GM12891 (cell line): ENCODE data around the gene SHISA6.

Experiments used
- PAX5 ChIP-seq: IDR thresholded peaks from 2 replicates; pipeline ENCODE4 v1.6.1; 2011; ENCODE audit warnings: low read length, moderate library complexity, mild to moderate bottlenecking; ENCODE audit not compliant: insufficient read depth, severe bottlenecking
- POLR2A ChIP-seq: IDR thresholded peaks from 2 replicates; pipeline ENCODE4 v1.6.1; 2011; ENCODE audit warnings: low read depth, low read length, control low read depth
- POLR2AphosphoS5 ChIP-seq: IDR thresholded peaks from 2 replicates; pipeline ENCODE4 v1.6.1; 2011; ENCODE audit warnings: low read depth, low read length, control low read depth
- SPI1 ChIP-seq: IDR thresholded peaks from 2 replicates; pipeline ENCODE4 v1.6.1; 2011; ENCODE audit warnings: low read depth, low read length, control low read depth
- TAF1 ChIP-seq: IDR thresholded peaks from 2 replicates; pipeline ENCODE4 v1.6.1; 2011; ENCODE audit warnings: low read depth, low read length, control low read depth

DNA sequence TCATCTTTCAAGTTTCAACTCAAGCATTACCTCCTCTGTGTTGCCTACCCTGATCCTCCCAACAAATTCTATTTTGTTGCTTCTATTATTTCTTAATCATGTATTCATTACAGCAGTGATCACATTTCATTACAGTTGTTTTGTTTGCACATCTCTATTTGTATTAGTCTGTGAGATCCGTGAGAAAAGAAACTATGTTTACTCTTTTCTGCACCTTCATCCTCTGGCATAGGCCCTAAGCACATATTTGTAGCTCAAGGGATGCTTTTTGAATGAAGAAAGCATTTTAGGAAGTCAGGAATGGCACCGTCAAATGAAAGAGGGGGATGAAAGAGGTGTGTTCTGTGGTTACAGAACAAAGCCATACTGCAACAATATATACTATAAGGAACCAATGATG lies 110.5 kb downstream of the SHISA6 start:
- TF ChIP-seq POLR2AphosphoS5 (no peak), POLR2A (no peak), TAF1 (no peak), SPI1 (no peak), PAX5 (no peak)
